A549 (cell line): ENCODE results near the gene PSMD5. TPM values are rescaled to one million over a fixed set of nuclear protein-coding genes. Genes with fewer than 3 reads are reported as not detected.

ENCODE experiments used
- ATAC-seq, 2 experiments: fragments of 200-7000 bp in 1 of 2; fragments of >200 bp in 1 of 2; cut with Nextera tagmentation in 1 of 2; cut with Tn5 transposase in 1 of 2; 3 replicates each; pipeline versions ENCODE4 v1.8.0 to v1.9.1; 2018 to 2020; ENCODE audit warnings: mild to moderate bottlenecking in 1 of 2, moderate library complexity in 1 of 2
- CTCF ChIA-PET: fragments of 300-600 bp; sonication (Branson Sonifier 250); formaldehyde crosslinking; extraction: SDS; loops from one replicate; lab custom pipeline; 2021; ENCODE audit warnings: antibody characterized with exemption, inconsistent platforms; lab: Yijun Ruan, JAX
- POLR2A ChIA-PET: fragments of 350-600 bp; formaldehyde crosslinking; extraction: SDS; loops from one replicate; lab custom pipeline; 2021; ENCODE audit warnings: antibody characterized with exemption, inconsistent platforms; lab: Yijun Ruan, JAX
- DNase-seq, 2 experiments: peaks; one replicate each; pipeline versions ENCODE4 v3.0.0 to v3.0.0-alpha.2; 2011 to 2016; ENCODE audit warnings: low read depth in 1 of 2, low spot score in 1 of 2
- FAIRE-seq: peaks from 2 replicates; lab custom pipeline; 2011; peaks lifted over from hg19 to GRCh38; lab: Jason Lieb, UNC
- H3K27ac ChIP-seq, 2 experiments: fragments of >200 bp; sonication (Bioruptor Twin); formaldehyde crosslinking; 3 replicates each; pipeline ENCODE4 v1.5.1; 2016 to 2017
- H3K4me1 ChIP-seq: fragments of >200 bp; sonication (Bioruptor Twin); formaldehyde crosslinking; 3 replicates; pipeline ENCODE4 v1.6.1; 2016
- H3K4me2 ChIP-seq: fragments of >200 bp; sonication (Bioruptor Twin); formaldehyde crosslinking; 3 replicates; pipeline ENCODE4 v1.6.1; 2016
- H3K4me3 ChIP-seq: fragments of >200 bp; sonication (Bioruptor Twin); formaldehyde crosslinking; 3 replicates; pipeline ENCODE4 v1.5.1; 2016
- H3K9me3 ChIP-seq: fragments of >200 bp; sonication (Bioruptor Twin); formaldehyde crosslinking; 3 replicates; pipeline ENCODE4 v1.6.1; 2016
- CBX2 ChIP-seq: fragments of 200-600 bp; sonication (generic); IDR thresholded peaks from 2 replicates; pipeline ENCODE4 v1.6.1; 2016; ENCODE audit warnings: low read depth, mild to moderate bottlenecking, borderline replicate concordance
- CTCF ChIP-seq: fragments of >200 bp; sonication (Bioruptor Twin); formaldehyde crosslinking; IDR thresholded peaks from 3 replicates; pipeline ENCODE4 v1.5.1; 2016
- EHMT2 ChIP-seq: fragments of 200-600 bp; sonication (generic); IDR thresholded peaks from 2 replicates; pipeline ENCODE4 v1.6.1; 2016; ENCODE audit warnings: antibody characterized with exemption, low read depth, mild to moderate bottlenecking, moderate library complexity
- ESRRA ChIP-seq: fragments of 150-350 bp; IDR thresholded peaks from 2 replicates; pipeline ENCODE4 v1.6.1; 2014; ENCODE audit warnings: mild to moderate bottlenecking, low read length, borderline replicate concordance
- FOXS1 ChIP-seq: fragments of 250-450 bp; sonication (Bioruptor Pico); IDR thresholded peaks from 2 replicates; pipeline ENCODE4 v1.5.0; 2020; ENCODE audit warnings: mild to moderate bottlenecking, moderate library complexity
- HEYL ChIP-seq: fragments of 250-450 bp; sonication (Bioruptor Pico); IDR thresholded peaks from 2 replicates; pipeline ENCODE4 v1.8.0; 2021; ENCODE audit warnings: mild to moderate bottlenecking, moderate library complexity
- HMGXB4 ChIP-seq: fragments of 250-450 bp; sonication (Bioruptor Pico); IDR thresholded peaks from 2 replicates; pipeline ENCODE4 v1.5.0; 2021; ENCODE audit warnings: mild to moderate bottlenecking, moderate library complexity, borderline replicate concordance
- HOXA7 ChIP-seq: fragments of 250-450 bp; sonication (Bioruptor Pico); IDR thresholded peaks from 2 replicates; pipeline ENCODE4 v1.5.0; 2020; ENCODE audit warnings: mild to moderate bottlenecking, moderate library complexity
- HOXB13 ChIP-seq: fragments of 250-450 bp; sonication (Bioruptor Pico); IDR thresholded peaks from 2 replicates; pipeline ENCODE4 v1.5.0; 2020; ENCODE audit warnings: low read depth, mild to moderate bottlenecking, moderate library complexity
- HOXB5 ChIP-seq: fragments of 250-450 bp; sonication (Bioruptor Pico); IDR thresholded peaks from 2 replicates; pipeline ENCODE4 v1.5.0; 2020; ENCODE audit warnings: mild to moderate bottlenecking, moderate library complexity
- JUN ChIP-seq, 2 experiments: fragments of >200 bp; sonication (Bioruptor Twin); formaldehyde crosslinking; IDR thresholded peaks; 2 replicates in 1 of 2; 3 replicates in 1 of 2; pipeline ENCODE4 v1.6.1; 2016 to 2017
- JUNB ChIP-seq: fragments of >200 bp; sonication (Bioruptor Twin); formaldehyde crosslinking; IDR thresholded peaks from 2 replicates; pipeline ENCODE4 v1.6.1; 2016
- KDM5A ChIP-seq: fragments of 200-600 bp; sonication (generic); IDR thresholded peaks from 2 replicates; pipeline ENCODE4 v1.6.1; 2016; ENCODE audit warnings: antibody characterized with exemption, mild to moderate bottlenecking
- MAFK ChIP-seq: fragments of 450-650 bp; IDR thresholded peaks from 2 replicates; pipeline ENCODE4 v1.6.1; 2014; ENCODE audit not compliant: partially characterized antibody
- MAX ChIP-seq: IDR thresholded peaks from 2 replicates; pipeline ENCODE4 v1.6.1; 2012
- MAZ ChIP-seq: fragments of 150-350 bp; IDR thresholded peaks from 2 replicates; pipeline ENCODE4 v1.6.1; 2014; ENCODE audit warnings: antibody characterized with exemption, low read depth, low read length, borderline replicate concordance
- MYC ChIP-seq: IDR thresholded peaks from 2 replicates; pipeline ENCODE4 v1.6.1; 2012; ENCODE audit warnings: mild to moderate bottlenecking, inconsistent platforms, low read length, improper control_type of control experiment, borderline replicate concordance
- NPAS2 ChIP-seq: fragments of 250-450 bp; sonication (Bioruptor Pico); IDR thresholded peaks from 2 replicates; pipeline ENCODE4 v1.8.0; 2022; ENCODE audit warnings: mild to moderate bottlenecking, moderate library complexity, borderline replicate concordance
- PHF8 ChIP-seq: fragments of 200-600 bp; sonication (generic); IDR thresholded peaks from 2 replicates; pipeline ENCODE4 v1.6.1; 2016; ENCODE audit warnings: low read depth, mild to moderate bottlenecking, antibody characterized with exemption, moderate library complexity, borderline replicate concordance
- RARB ChIP-seq: fragments of 250-450 bp; sonication (Bioruptor Pico); IDR thresholded peaks from 2 replicates; pipeline ENCODE4 v1.8.0; 2021; ENCODE audit warnings: mild to moderate bottlenecking, moderate library complexity
- RCOR1 ChIP-seq: fragments of 150-350 bp; IDR thresholded peaks from 2 replicates; pipeline ENCODE4 v1.6.1; 2014; ENCODE audit warnings: antibody characterized with exemption, low read length, low read depth
- RNF2 ChIP-seq: fragments of 200-600 bp; sonication (generic); IDR thresholded peaks from 2 replicates; pipeline ENCODE4 v1.6.1; 2016; ENCODE audit warnings: low read depth, mild to moderate bottlenecking, antibody characterized with exemption, moderate library complexity, borderline replicate concordance
- TFCP2L1 ChIP-seq: fragments of 250-450 bp; sonication (Bioruptor Pico); IDR thresholded peaks from 2 replicates; pipeline ENCODE4 v1.5.0; 2021; ENCODE audit warnings: mild to moderate bottlenecking
- ZSCAN20 ChIP-seq: fragments of 250-450 bp; sonication (Bioruptor Pico); IDR thresholded peaks from 2 replicates; pipeline ENCODE4 v1.8.0; 2022; ENCODE audit warnings: mild to moderate bottlenecking, moderate library complexity
- WGBS: methylation state at CpG from one replicate; pipeline ENCODE4 v1.1.6; 2017; ENCODE audit errors: missing lambda C conversion rate; 5-methylcytosine and 5-hydroxymethylcytosine counted together
- polyA plus RNA-seq, 4 experiments: library from polyadenylated mRNA; depleted of rRNA in 3 of 4; stranded (reverse); fragments of >200 nt; fragmentation: RNase III in 1 of 4; extraction: RNeasy Plus Mini Kit Qiagen cat#74134 plus additional on column Dnase treatment in 1 of 4; gene quantifications; 2 replicates in 3 of 4; 3 replicates in 1 of 4; pipeline ENCODE4 v1.2.3, GENCODE V29; 2011 to 2017
- TF ChIP-seq, protein P1 (sequence below): fragments of 150-350 bp; IDR thresholded peaks from 2 replicates; pipeline ENCODE4 v1.6.1; 2014; ENCODE audit warnings: low read depth, mild to moderate bottlenecking, low read length
- TF ChIP-seq, protein P2 (sequence below): fragments of >200 bp; sonication (Bioruptor Twin); formaldehyde crosslinking; IDR thresholded peaks from 2 replicates; pipeline ENCODE4 v1.6.1; 2016
- TF ChIP-seq, protein P3 (sequence below): fragments of >200 bp; sonication (Bioruptor Twin); formaldehyde crosslinking; IDR thresholded peaks from 3 replicates; pipeline ENCODE4 v1.6.1; 2016
- TF ChIP-seq, protein P4 (sequence below): fragments of 450-650 bp; IDR thresholded peaks from 2 replicates; pipeline ENCODE4 v1.6.1; 2014; ENCODE audit warnings: antibody characterized with exemption

Gene PSMD5
- polyA plus RNA-seq, 2 of the 4 experiments (the other 2 are of a cell fraction) = 34.6 to 63.7 TPM

DNA sequence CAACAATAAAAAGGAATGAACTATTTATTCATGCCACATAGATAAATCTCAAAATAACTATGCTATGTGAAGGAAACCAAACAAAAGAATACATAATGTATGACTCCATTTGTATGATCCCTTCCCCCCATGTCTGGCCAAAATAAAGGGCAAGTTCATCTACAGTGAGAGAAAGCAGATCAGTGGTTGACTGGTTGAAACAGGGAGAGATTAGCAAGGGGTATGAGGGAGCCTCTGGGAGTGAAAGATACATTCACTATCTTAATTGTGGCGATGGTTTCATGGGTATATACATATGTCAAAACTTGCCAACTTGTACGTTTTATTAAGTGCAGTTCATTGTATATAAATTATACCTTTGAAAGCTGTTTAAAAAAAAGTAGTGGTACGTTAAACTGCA, 4.8 kb downstream of the PSMD5 start:
- TF ChIP-seq NPAS2 (CRISPR knock-in tag) (no peak), RNF2 (no peak), TFCP2L1 (CRISPR knock-in tag) (no peak), MAX (no peak), HOXB13 (CRISPR knock-in tag) (no peak), CBX2 (no peak), MAFK (no peak), MAZ (no peak), RCOR1 (no peak), ZSCAN20 (CRISPR knock-in tag) (no peak)
- TF ChIP-seq, protein P1, sequence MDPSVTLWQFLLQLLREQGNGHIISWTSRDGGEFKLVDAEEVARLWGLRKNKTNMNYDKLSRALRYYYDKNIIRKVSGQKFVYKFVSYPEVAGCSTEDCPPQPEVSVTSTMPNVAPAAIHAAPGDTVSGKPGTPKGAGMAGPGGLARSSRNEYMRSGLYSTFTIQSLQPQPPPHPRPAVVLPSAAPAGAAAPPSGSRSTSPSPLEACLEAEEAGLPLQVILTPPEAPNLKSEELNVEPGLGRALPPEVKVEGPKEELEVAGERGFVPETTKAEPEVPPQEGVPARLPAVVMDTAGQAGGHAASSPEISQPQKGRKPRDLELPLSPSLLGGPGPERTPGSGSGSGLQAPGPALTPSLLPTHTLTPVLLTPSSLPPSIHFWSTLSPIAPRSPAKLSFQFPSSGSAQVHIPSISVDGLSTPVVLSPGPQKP = no peak
- TF ChIP-seq, protein P2, sequence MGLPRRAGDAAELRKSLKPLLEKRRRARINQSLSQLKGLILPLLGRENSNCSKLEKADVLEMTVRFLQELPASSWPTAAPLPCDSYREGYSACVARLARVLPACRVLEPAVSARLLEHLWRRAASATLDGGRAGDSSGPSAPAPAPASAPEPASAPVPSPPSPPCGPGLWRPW = no peak
- TF ChIP-seq, all 56 proteins: peak for 0
- ATAC-seq (no peak), FAIRE-seq (no peak), DNase-seq (no peak)
- Histone ChIP-seq H3K4me1 (peaks cover 7% of the 10 kb centered on the region; the same call in 1 of the 3 replicates), H3K9me3 (no peaks in the 10 kb centered on the region), H3K4me2 (no peak overlapping the region), H3K4me3 (no peak overlapping the region), H3K27ac (no peak overlapping the region)
- ChIA-PET CTCF (interaction anchor here (0.8 kb wide), 1 partner anchor 99 kb away, joined by 3 read pairs; no protein-coding TSS in a partner anchor), POLR2A (interaction anchor here (1.4 kb wide), 1 partner anchor 45 kb away, joined by 4 read pairs; the partner anchor contains the start of gene FBXW2)
- 92% methylated on average over 3 of the region's 3 CpGs for WGBS

DNA sequence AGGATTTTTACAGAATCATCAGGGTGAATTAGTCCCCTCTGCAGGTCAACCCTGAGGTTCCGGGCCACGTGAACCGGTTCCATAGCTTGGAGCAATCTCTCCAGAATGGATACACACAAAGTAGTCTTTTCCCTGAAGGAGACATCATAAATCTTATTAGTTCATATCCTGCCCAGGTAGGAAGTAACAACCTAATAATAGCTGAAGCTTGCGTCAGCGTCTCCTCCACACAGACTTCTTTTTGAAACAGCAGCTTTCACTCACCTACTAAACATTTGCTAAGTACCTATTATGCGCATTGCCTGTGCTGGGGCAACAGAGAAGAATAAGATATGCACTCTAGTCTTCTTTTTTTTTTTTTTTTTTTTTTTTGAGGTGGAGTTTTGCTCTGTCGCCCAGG, 9.4 kb downstream of the PSMD5 start:
- Histone ChIP-seq H3K27ac (no peak overlapping the region), H3K4me3 (no peak overlapping the region), H3K9me3 (no peaks in the 10 kb centered on the region), H3K4me2 (no peak overlapping the region), H3K4me1 (no peaks in the 10 kb centered on the region)
- no peak for ATAC-seq
- CTCF ChIA-PET = interaction anchor here (1.0 to 1.4 kb wide), 3 partner anchors 12 to 221 kb away, joined by 3 to 4 read pairs (median 4); no protein-coding TSS in a partner anchor
- WGBS = 96% methylated on average over 7 of the region's 7 CpGs
- no peak for TF ChIP-seq ESRRA
- no peak for TF ChIP-seq HOXA7 (CRISPR knock-in tag)
- no peak for TF ChIP-seq HMGXB4 (CRISPR knock-in tag)
- TF ChIP-seq PHF8 = no peak
- TF ChIP-seq HEYL (CRISPR knock-in tag) = no peak
- no peak for TF ChIP-seq HOXB5 (CRISPR knock-in tag)
- TF ChIP-seq, protein P3, sequence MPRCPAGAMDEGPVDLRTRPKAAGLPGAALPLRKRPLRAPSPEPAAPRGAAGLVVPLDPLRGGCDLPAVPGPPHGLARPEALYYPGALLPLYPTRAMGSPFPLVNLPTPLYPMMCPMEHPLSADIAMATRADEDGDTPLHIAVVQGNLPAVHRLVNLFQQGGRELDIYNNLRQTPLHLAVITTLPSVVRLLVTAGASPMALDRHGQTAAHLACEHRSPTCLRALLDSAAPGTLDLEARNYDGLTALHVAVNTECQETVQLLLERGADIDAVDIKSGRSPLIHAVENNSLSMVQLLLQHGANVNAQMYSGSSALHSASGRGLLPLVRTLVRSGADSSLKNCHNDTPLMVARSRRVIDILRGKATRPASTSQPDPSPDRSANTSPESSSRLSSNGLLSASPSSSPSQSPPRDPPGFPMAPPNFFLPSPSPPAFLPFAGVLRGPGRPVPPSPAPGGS = no peak
- TF ChIP-seq FOXS1 (CRISPR knock-in tag) = no peak
- no peak for TF ChIP-seq CTCF
- no peak for TF ChIP-seq NPAS2 (CRISPR knock-in tag)
- TF ChIP-seq, protein P4, sequence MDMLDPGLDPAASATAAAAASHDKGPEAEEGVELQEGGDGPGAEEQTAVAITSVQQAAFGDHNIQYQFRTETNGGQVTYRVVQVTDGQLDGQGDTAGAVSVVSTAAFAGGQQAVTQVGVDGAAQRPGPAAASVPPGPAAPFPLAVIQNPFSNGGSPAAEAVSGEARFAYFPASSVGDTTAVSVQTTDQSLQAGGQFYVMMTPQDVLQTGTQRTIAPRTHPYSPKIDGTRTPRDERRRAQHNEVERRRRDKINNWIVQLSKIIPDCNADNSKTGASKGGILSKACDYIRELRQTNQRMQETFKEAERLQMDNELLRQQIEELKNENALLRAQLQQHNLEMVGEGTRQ = no peak
- TF ChIP-seq MYC = no peak
- TF ChIP-seq EHMT2 = no peak
- no peak for TF ChIP-seq JUNB
- TF ChIP-seq JUN (IDR thresholded peaks at IDR 0.05) = no peak
- TF ChIP-seq KDM5A = no peak
- no peak for TF ChIP-seq RARB (CRISPR knock-in tag)
- POLR2A ChIA-PET = interaction anchor here (1.2 kb wide), 1 partner anchor 40 kb away, joined by 4 read pairs; the partner anchor contains the start of gene FBXW2
- FAIRE-seq = no peak
- no peak for DNase-seq
